Measurements from ENCODE around the gene TNNC2. TPM values are rescaled to one million over a fixed set of nuclear protein-coding genes. Genes with fewer than 3 reads are reported as not detected.

Gene TNNC2
- total RNA-seq (2021; fragmentation: NEBNext Ultra II Directional; extraction: Animal tissue kit (Norgen Biotek cat#: 25700)) (3.6 and 5.7 TPM in 2 replicates), polyA plus RNA-seq (2011; rRNA removed) (7.6 and 10.4 TPM in 2 replicates), polyA minus RNA-seq (2011; rRNA and poly(A)+ RNA removed) (0.39 and 2.5 TPM in 2 replicates)
- polyA plus RNA-seq (2011; cell fraction: cytosol; rRNA removed), result 11.8 TPM
- 4.4 TPM for polyA plus RNA-seq (2011; cell fraction: nucleus; rRNA removed)
- 6.2 to 10.0 TPM (median 8.5 TPM) in 4 replicates for polyA plus RNA-seq (2012, experiment 1 of 2)
- polyA plus RNA-seq (2012, experiment 2 of 2), result 1.9 TPM
- polyA plus RNA-seq (2013, experiment 1 of 2), result 5.7 TPM
- polyA plus RNA-seq (2013, experiment 2 of 2), result 5.7 TPM
- not detected for polyA minus RNA-seq (2011; cell fraction: cytosol; rRNA and poly(A)+ RNA removed)
- polyA minus RNA-seq (2011; cell fraction: nucleus; rRNA and poly(A)+ RNA removed), result not detected
- long read RNA-seq, experiment 1, partial matches to known transcripts, result 4 of 4 reads
- long read RNA-seq, experiment 1, other reads (novel, unspliced or antisense), result 0 of 4 reads
- long read RNA-seq, experiment 2, partial matches to known transcripts, result 0 of 1 reads
- long read RNA-seq, experiment 2, other reads (novel, unspliced or antisense), result 0 of 1 reads

- Histone ChIP-seq H2AK5ac (ENCODE audit: low read depth, low read length) (no peak within 1 kb of the TSS), H2BK15ac (ENCODE audit: low read length) (no peak within 1 kb of the TSS), H3K9ac (replicated peaks in 1 of 4; ENCODE audit: extremely low read depth in 1 of 4, low read depth in 3 of 4, low read length in 3 of 4) (no peak within 1 kb of the TSS), H4K5ac (ENCODE audit: insufficient read length, low read depth, low read length) (no peak within 1 kb of the TSS), H3K23me2 (ENCODE audit: low read depth, low read length) (peaks cover 2% of the 10 kb centered on the region; the same call in 1 of the 2 replicates), H3K4me3 (ENCODE audit: extremely low read depth in 1 of 4, insufficient read depth in 2 of 4, low read depth in 3 of 4, low read length in 4 of 4) (no peak within 1 kb of the TSS), H3K4me2 (ENCODE audit: insufficient read depth in 1 of 2, low read depth in 2 of 2, low read length in 2 of 2) (no peak within 1 kb of the TSS), H2BK12ac (ENCODE audit: low read depth, low read length) (0 out of 2 replicates have a peak within 1 kb of the TSS, but pooled peaks have one; percentile 19), H3K56ac (replicated peaks; ENCODE audit: insufficient read length, low read depth, low read length) (no peak within 1 kb of the TSS), H4K91ac (replicated peaks; ENCODE audit: insufficient read length, low read length) (peak within 1 kb of the TSS; percentile 36), H3K18ac (ENCODE audit: extremely low read depth, low read length) (no peak within 1 kb of the TSS), H4K8ac (ENCODE audit: extremely low read depth, insufficient read depth, low read length) (peak within 1 kb of the TSS; percentile 57), H3K79me2 (ENCODE audit: control insufficient read depth in 1 of 2, insufficient read depth in 2 of 2, low read length in 2 of 2) (no peaks in the 10 kb centered on the region), H3K27ac (ENCODE audit: low read depth, low read length) (no peak within 1 kb of the TSS), H4K20me1 (replicated peaks in 1 of 2; ENCODE audit: control insufficient read depth in 1 of 2, insufficient read depth in 2 of 2, low read length in 2 of 2) (no peaks in the 10 kb centered on the region), H3K9me3 (ENCODE audit: insufficient read depth in 2 of 2, low read depth in 1 of 2, low read length in 1 of 2) (no peaks in the 10 kb centered on the region), H3K4me1 (replicated peaks in 1 of 4; ENCODE audit: control insufficient read depth in 3 of 4, insufficient read depth in 4 of 4, low read length in 3 of 4) (peaks cover 0 to 12% (median 5%) of the 10 kb centered on the region in 4 experiments; a peak in 6 of 7 replicates), H3K27me3 (replicated peaks in 1 of 4; ENCODE audit: control insufficient read depth in 3 of 4, extremely low read depth in 1 of 4, insufficient read depth in 3 of 4, low read length in 3 of 4) (peaks cover 0 to 12% (median 10%) of the 10 kb centered on the region in 4 experiments; a peak in 4 of 7 replicates), H2BK120ac (replicated peaks; ENCODE audit: low read depth, low read length) (no peak within 1 kb of the TSS), H2BK5ac (ENCODE audit: low read depth, low read length) (no peak within 1 kb of the TSS), H3K23ac (ENCODE audit: insufficient read length) (no peak within 1 kb of the TSS), H3K36me3 (ENCODE audit: control insufficient read depth in 2 of 4, insufficient read depth in 4 of 4, low read length in 3 of 4) (no peaks in the 10 kb centered on the region; a peak in 1 of 8 replicates), H3K4ac (replicated peaks; ENCODE audit: insufficient read length, low read depth, low read length) (no peak within 1 kb of the TSS), H2BK20ac (ENCODE audit: low read length) (peak within 1 kb of the TSS; percentile 62), H2AFZ (ENCODE audit: low read length) (no peak within 1 kb of the TSS), H3K14ac (ENCODE audit: insufficient read length) (no peak within 1 kb of the TSS), H3K79me1 (ENCODE audit: low read depth, low read length) (no peaks in the 10 kb centered on the region)
- DNase-seq (ENCODE audit: low read depth in 1 of 2, low spot score in 2 of 2), result no peak
- WGBS, 2 experiments (ENCODE audit: extremely low coverage in 1 of 2, insufficient coverage in 1 of 2, insufficient read length in 1 of 2, insufficient replicate concordance in 2 of 2, low coverage in 1 of 2, low lambda C conversion rate in 2 of 2, missing lambda C conversion rate in 1 of 2), result 93% methylated on average over 8 of the region's 8 CpGs; no CpG with 5 or more reads in 1 of the 2 experiments
- POLR2A ChIA-PET (ENCODE audit: partially characterized antibody), result interaction anchor here (0.9 to 11.0 kb wide), 4 partner anchors 13 to 107 kb away, joined by 4 to 96 read pairs (median 20); partner anchors contain the start of genes PCIF1 and UBE2C
- CTCF ChIA-PET (ENCODE audit: partially characterized antibody), result interaction anchor here (0.8 to 1.5 kb wide), 3 partner anchors 11 to 142 kb away, joined by 4 to 8 read pairs (median 5); no protein-coding TSS in a partner anchor
- FAIRE-seq, result no peak
- TF ChIP-seq TAF7 (optimal IDR thresholded peaks at IDR 0.05; ENCODE audit: borderline replicate concordance, low read depth, low read length), result no peak
Observed at GRCh38 chr20:45827030-45827652, at the start of gene TNNC2. Gene TNNC2 (minus strand): TSS chr20:45827312. CDS start chr20:45827248, 64 bp downstream.

All from H1 (cell line).